AG08395 (cell line): Measurements from ENCODE around the gene TXNRD2.

ENCODE experiments used
- DNase-seq: peaks from one replicate; pipeline ENCODE4 v3.0.0; 2012; ENCODE audit warnings: mixed read lengths, low spot score

Gene TXNRD2

GRCh38 chr22:19941365-19942082, at the start of gene TXNRD2, which contains the start of gene COMT:
Gene TXNRD2 (minus strand): TSS chr22:19941818. CDS start chr22:19941803, 15 bp downstream.
Gene COMT (plus strand): TSS chr22:19941772. CDS start chr22:19962527, 20,755 bp downstream.
- peak; percentile 90 for DNase-seq

GRCh38 chr22:19991395-19991644, 49.7 kb upstream of the TXNRD2 start:
- DNase-seq: no peak

DNA sequence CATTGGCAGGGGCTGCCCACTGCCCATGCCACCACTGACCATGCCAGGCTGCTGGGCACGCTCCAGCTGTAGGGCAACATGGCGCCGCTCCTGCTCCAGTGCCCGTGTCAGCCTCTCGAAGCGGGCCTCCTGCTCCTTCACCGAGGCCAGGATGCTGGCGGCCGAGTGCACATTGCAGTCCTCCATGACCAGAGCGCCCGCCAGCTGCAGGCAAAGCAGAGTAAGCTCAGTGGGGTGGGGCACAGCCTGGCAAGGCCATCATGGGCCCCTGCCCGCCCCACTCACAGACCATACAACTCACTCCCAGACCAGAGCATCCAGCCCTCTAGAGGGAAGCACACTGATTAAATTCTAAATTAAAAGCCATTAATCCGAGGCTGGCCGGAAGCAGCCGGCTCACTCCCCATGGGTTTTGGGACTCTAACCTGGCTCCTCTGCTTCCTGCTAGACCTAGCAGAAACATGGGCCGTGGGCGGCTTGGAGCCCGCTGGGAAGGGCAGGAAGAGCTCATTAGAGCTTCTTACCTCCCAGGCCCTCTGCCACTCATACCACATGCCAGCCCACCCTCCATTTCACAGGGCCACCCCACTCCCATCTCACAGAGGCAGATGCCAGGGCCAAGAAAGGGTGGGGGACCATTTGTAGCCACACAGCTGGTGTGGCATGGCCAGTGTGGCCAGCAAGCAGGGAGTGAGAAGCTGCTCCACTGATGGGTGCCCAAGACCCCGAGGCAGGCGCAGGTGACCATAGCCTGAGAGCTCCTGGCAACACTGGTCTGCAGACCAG, 49.2 kb upstream of the TXNRD2 start:
- DNase-seq: no peak

- DNase-seq: no peak
These were observed 48.6 kb upstream of the TXNRD2 start for GRCh38 chr22:19990188-19990587.

DNA sequence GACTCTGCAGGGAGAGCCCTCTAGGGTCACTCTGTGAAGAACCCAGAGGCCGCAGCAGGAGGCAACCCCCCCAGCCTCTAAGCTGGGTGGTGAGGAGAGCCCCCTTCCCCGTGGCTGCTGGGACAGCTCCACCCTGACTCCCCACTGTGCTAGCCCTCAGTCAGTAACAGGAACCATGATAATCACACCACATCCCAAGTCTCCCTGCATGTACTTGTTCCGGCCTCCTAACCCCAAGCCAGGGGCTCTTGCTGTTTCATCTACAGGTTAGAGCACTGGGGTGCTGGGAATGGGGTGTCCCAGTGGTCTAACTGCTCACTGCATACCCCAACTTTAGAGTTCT, 48.1 kb upstream of the TXNRD2 start:
- no peak for DNase-seq

- no peak for DNase-seq
These were observed 47.5 kb upstream of the TXNRD2 start for GRCh38 chr22:19988965-19989724.

DNA sequence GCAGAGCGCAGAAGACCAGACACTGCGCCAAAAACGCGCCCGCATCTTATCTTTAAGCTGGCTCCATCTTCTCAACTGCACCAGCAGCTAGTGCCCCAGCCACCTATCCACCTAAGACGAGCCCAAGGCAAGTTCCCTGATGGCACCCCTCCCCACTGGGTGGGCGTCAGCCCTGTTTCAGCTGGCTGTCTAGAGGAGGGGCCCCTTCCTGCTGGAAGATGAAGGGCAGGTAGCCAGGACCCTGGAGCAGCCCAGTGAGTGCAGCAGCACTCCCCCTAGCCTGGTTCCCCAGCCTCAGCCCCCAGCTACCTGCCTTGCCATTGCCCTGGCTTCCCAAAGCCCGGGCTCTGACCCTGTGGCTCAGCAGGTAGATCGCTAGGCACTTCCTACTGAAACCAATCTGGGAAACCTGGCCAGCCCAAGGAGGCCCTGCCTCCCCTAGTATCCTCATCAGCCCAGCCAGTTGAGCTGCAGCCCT, 46.8 kb upstream of the TXNRD2 start:
- no peak for DNase-seq

GRCh38 chr22:19987394-19988306, 46.0 kb upstream of the TXNRD2 start:
- no peak for DNase-seq

DNA sequence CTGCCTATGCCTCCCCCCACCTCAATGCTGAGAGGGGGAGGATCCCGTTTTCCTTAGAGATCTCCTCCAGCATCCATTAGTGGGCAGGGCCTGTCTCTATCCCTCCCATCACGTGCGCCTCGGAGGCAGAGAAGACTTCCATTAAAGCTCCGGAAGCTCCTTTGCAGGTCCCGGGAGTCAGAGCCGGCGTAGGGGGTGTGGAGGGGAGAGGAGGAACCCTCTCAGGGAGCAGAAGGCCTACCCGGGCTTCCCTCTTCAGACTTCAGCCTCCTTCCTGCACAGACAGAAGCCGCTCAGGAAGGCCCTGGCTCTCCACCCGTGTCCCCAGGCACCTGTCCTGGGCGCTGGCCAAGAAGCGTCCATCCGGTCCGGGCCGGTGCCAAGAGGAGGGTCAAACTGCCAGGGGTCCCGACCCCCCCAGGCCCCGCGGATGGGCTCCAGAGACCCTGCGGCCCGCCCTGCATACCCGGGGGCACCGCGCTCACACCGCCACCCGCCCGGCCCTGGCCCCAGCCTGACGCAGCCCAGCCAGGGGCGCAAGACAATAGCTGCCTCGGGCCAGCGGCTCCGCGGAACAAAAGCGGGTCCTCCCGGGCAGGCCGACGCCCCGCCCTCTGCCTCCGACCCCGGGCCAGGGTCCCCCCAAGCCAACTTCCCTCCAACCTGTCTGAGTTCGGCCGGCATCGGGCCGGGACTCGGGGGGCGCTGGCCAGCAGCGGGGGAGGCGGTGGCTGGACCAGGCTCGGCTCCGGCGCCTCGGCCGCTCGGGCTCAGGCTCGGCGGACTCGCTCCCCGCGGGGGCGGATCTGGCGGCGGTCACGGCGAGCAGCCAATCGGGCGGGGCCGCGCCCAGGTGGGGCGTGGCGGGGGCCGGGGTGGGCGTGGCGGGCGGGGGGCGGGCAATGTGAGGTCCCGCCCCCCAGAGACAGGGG, 45.1 kb upstream of the TXNRD2 start:
- peak; percentile 97 for DNase-seq

DNA sequence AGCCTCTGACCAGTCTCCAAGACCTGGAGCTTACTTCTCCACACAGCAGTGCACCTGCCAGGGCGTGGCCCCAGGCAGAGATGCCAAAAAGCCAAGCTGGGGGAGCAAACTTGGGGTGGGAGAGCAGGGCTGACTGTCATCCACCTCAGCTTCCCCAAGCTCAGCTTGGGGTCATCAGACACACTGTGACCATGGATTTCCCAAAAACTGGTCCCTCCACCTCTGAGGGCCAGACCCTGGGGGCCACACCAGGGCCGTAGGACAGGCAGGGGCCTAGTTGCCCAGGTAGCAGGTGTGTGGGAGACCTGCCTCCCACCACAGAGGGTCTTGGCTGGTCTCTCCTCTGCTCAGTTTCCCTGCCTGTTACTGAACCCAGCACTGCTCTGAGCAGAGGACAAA, 44.4 kb upstream of the TXNRD2 start:
- DNase-seq: no peak

DNA sequence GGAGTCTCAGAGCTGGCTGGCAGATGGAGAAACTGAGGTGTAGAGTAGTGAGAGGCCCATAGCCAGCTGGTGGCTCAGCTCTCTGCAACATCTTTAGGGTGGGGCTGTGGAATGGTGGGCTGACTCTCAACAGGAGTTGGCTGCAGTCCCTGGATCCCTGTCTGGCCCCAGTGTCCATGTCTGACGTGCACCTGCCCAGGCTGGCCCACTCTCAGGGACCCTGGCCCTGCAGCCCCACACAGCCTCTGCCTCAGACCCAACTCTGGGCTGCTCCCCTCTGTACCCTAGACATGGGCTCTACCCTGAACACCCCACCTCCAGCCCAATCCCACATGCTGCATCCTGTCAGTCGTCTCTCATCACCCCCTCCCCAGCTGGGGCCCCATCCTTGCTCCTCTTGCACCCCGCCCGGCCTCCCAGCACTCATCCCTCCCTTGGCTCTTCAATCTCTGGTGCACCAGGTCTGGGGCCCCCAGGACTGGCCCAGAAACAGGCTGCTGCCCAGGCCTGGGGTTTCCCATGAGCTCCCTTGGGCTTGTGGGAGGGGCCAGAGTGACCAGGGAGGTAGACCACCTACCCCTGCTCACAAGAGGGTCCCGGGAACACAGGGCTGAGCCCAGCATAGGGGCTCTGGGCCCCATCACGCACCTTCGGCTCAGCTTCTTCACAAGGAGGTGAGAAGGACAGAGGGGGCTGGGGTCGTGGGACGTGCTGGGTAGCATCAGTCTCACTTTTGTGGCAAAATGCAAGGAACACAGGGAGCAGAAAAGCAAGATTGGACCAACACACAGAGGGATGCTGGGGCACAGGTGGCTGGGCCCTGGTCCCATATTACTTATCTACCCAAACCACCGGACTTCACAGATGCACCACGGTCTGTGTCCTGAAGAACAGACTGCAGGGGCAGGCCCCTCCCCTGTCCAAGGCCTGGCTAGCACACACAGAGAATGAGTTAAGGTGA, 43.5 kb upstream of the TXNRD2 start:
- DNase-seq: no peak

GRCh38 chr22:19984201-19984753, 42.7 kb upstream of the TXNRD2 start:
- DNase-seq: peak; percentile 76

- DNase-seq: no peak
These were observed 42.1 kb upstream of the TXNRD2 start for GRCh38 chr22:19983741-19984140.

- no peak for DNase-seq
These were observed 41.5 kb upstream of the TXNRD2 start for GRCh38 chr22:19982991-19983578.

DNA sequence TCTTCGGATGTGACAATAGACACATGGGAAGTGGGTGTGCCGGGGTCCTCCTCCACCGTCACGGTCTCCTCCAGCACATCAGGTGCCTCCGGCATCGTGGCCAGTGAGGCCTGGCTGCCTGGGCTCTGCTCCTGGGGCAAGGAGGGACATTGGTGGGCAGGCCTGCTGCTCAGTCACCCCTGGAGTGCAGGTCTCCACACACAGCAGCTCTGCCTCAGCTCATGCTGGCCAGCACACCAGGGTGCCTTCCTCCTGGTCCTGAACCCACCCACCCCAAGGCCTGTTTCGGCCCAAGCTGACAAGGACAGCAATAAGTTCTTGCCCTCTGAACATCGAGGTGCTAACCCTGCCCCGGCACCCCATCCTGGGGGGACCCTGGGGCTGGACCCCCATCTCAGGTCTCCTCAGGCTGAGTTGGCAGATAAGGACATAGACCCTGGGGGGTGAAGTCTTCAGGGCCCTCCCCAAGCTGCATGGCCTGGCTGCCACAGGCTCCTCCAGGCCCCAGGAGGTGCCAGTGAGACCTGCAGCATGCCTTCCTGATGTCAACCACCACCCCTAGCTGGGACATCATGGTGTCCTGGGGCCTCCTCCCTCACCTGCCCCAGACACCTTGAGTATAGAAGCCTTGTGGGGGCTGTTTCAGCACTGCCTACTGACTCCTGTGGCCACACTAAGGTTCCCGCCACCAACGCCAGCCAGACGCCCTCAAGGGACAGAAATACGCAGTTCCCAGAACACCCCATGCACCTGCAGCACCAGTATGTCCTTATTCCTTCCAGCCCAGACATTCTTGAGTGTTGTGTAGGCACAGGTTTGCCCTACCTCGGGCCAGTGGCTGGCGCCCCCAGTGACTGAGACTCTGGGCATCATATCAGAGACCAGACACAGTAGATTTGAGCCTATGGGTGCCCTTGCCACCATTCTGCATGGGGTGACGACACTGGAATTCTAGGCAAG, 40.6 kb upstream of the TXNRD2 start:
- no peak for DNase-seq

- DNase-seq: no peak
These were observed 39.7 kb upstream of the TXNRD2 start for GRCh38 chr22:19981171-19981960.

DNA sequence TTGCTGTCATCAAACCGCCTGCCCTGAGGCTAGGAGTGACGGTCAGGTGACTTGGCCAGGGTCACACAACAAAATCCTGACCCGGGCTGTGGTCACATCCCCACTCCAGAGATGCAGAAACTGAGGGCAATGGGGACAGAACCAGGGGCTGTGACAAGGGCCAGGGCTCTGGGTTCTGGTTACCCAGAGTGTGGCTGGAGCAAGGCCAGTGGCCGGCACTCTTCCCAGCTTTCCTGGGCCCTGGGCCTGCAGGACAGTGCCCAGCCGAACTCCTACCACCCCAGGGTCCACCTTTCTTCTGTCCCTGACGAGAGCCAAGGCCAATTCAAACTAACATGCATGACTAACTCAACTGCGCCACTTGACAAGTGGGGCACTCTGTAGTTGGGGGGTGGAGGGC, 39.1 kb upstream of the TXNRD2 start:
- no peak for DNase-seq
